Endothelial cell of umbilical vein (primary cell): ENCODE results near the gene OGFOD2. TPM values are rescaled to one million over a fixed set of nuclear protein-coding genes. Genes with fewer than 3 reads are reported as not detected.

Source experiments
- BruUV-seq: library from RNA; stranded (reverse); fragments of 400-500 nt; replicated peaks from 2 replicates; lab custom pipeline; 2021; lab: Mats Ljungman, UMichigan
- CTCF ChIA-PET: fragments of 300-600, 350-600 bp; sonication (Branson Sonifier 250); formaldehyde crosslinking; loops from one replicate; lab custom pipeline; 2021; ENCODE audit warnings: antibody characterized with exemption, inconsistent platforms; lab: Charles Lee
- POLR2A ChIA-PET: fragments of 300-600, 350-600 bp; sonication (Branson Sonifier 250); formaldehyde crosslinking; loops from one replicate; lab custom pipeline; 2021; ENCODE audit warnings: antibody characterized with exemption, inconsistent platforms; lab: Charles Lee
- DNase-seq: peaks from one replicate; pipeline ENCODE4 v3.0.0-alpha.2; 2011; ENCODE audit warnings: low read depth, low spot score
- FAIRE-seq: peaks from 2 replicates; lab custom pipeline; 2011; peaks lifted over from hg19 to GRCh38; lab: Jason Lieb, UNC
- H2AFZ ChIP-seq: 2 replicates; pipeline ENCODE4 v1.6.0; 2012; ENCODE audit warnings: low read depth, low read length, control low read depth, inconsistent platforms
- H3K27ac ChIP-seq: 2 replicates; pipeline ENCODE4 v1.5.1; 2011; ENCODE audit warnings: low read depth, mild to moderate bottlenecking, control low read depth, low read length, moderate library complexity; ENCODE audit not compliant: insufficient read depth
- H3K27me3 ChIP-seq, 2 experiments: 2 replicates each; pipeline versions ENCODE4 v1.6.0 to v1.6.1; 2011; ENCODE audit warnings: low read length in 2 of 2, mixed read lengths in 1 of 2; ENCODE audit not compliant: control insufficient read depth in 2 of 2, insufficient read depth in 2 of 2
- H3K36me3 ChIP-seq, 2 experiments: 2 replicates in 1 of 2; 3 replicates in 1 of 2; pipeline ENCODE4 v1.5.1; 2011; ENCODE audit warnings: low read length in 2 of 2, mild to moderate bottlenecking in 1 of 2, moderate library complexity in 1 of 2; ENCODE audit not compliant: control insufficient read depth in 2 of 2, insufficient read depth in 2 of 2; ENCODE audit errors: extremely low read depth in 1 of 2
- H3K4me1 ChIP-seq: 3 replicates; pipeline ENCODE4 v1.5.1; 2011; ENCODE audit warnings: mild to moderate bottlenecking, low read length; ENCODE audit not compliant: control insufficient read depth, insufficient read depth; ENCODE audit errors: extremely low read depth
- H3K4me2 ChIP-seq: 2 replicates; pipeline ENCODE4 v1.6.1; 2011; ENCODE audit warnings: low read length, control low read depth, mixed read lengths; ENCODE audit not compliant: insufficient read depth
- H3K4me3 ChIP-seq, 3 experiments: fragments of 200-600 bp in 1 of 3; sonication (generic), shearing (Covaris generic) in 1 of 3; replicated peaks in 1 of 3; 2 replicates each; pipeline ENCODE4 v1.5.1; 2011 to 2016; ENCODE audit warnings: control low read depth in 3 of 3, low read length in 3 of 3, mild to moderate bottlenecking in 2 of 3, inconsistent platforms in 1 of 3, low read depth in 1 of 3, moderate library complexity in 1 of 3; ENCODE audit not compliant: insufficient read depth in 1 of 3
- H3K79me2 ChIP-seq: 2 replicates; pipeline ENCODE4 v1.6.0; 2012; ENCODE audit warnings: low read length, inconsistent platforms; ENCODE audit not compliant: control insufficient read depth, insufficient read depth
- H3K9ac ChIP-seq: replicated peaks from 2 replicates; pipeline ENCODE3; 2011; ENCODE audit warnings: low read length, control low read depth; ENCODE audit not compliant: insufficient read depth; ENCODE audit errors: extremely low read depth
- H3K9me1 ChIP-seq: replicated peaks from 3 replicates; pipeline ENCODE4 v1.6.0; 2011; ENCODE audit warnings: mild to moderate bottlenecking, low read length; ENCODE audit not compliant: control insufficient read depth, insufficient read depth; ENCODE audit errors: extremely low read depth
- H3K9me3 ChIP-seq: replicated peaks from 2 replicates; pipeline ENCODE4 v1.5.1; 2012; ENCODE audit warnings: low read length, inconsistent platforms; ENCODE audit not compliant: control insufficient read depth, insufficient read depth
- H4K20me1 ChIP-seq: replicated peaks from 2 replicates; pipeline ENCODE3; 2011; ENCODE audit warnings: mild to moderate bottlenecking, low read length; ENCODE audit not compliant: control insufficient read depth, insufficient read depth; ENCODE audit errors: extremely low read depth
- EZH2 ChIP-seq: IDR thresholded peaks from 2 replicates; pipeline ENCODE4 v1.6.1; 2012; ENCODE audit warnings: borderline replicate concordance, low read depth, mild to moderate bottlenecking, moderate library complexity, low read length, inconsistent platforms; ENCODE audit not compliant: severe bottlenecking
- FOS ChIP-seq: IDR thresholded peaks from 2 replicates; pipeline ENCODE4 v1.6.1; 2011; ENCODE audit warnings: mild to moderate bottlenecking, low read length, moderate library complexity, borderline replicate concordance; ENCODE audit not compliant: insufficient read depth
- GATA2 ChIP-seq: IDR thresholded peaks from 2 replicates; pipeline ENCODE4 v1.7.0; 2011; ENCODE audit warnings: low read depth, mild to moderate bottlenecking, moderate library complexity, mixed read lengths, low read length; ENCODE audit not compliant: insufficient read length, insufficient read depth
- JUN ChIP-seq: IDR thresholded peaks from 2 replicates; pipeline ENCODE4 v1.6.1; 2011; ENCODE audit warnings: borderline replicate concordance, low read depth; ENCODE audit not compliant: insufficient read length, insufficient read depth
- MYC ChIP-seq: IDR thresholded peaks from one replicate; pipeline ENCODE4 v1.6.1; 2011; ENCODE audit warnings: mild to moderate bottlenecking, low read depth, low read length
- POLR2A ChIP-seq: IDR thresholded peaks from 2 replicates; pipeline ENCODE4 v1.6.1; 2012; ENCODE audit warnings: low read depth, mild to moderate bottlenecking, control low read depth, low read length
- POLR2AphosphoS5 ChIP-seq: IDR thresholded peaks from 2 replicates; pipeline ENCODE4 v1.6.1; 2012; ENCODE audit warnings: low read depth, mild to moderate bottlenecking, control low read depth, low read length, moderate library complexity; ENCODE audit not compliant: insufficient read depth
- dilution Hi-C: fragments of 300-500 bp; cut with MboI; formaldehyde crosslinking; loops from one replicate; pipeline ENCODE4 v1.15.0; 2019; ENCODE audit warnings: low sequenced_read_pairs; ENCODE audit not compliant: extremely low pct_ligation_motif_present
- intact Hi-C: fragments of 100-400 bp; cut with micrococcal nuclease; formaldehyde crosslinking; loops from one replicate; pipeline ENCODE4 v1.10.0; 2022
- polyA plus RNA-seq, 4 experiments: library from polyadenylated mRNA; depleted of rRNA in 3 of 4; stranded (reverse) in 3 of 4; unstranded in 1 of 4; fragments of >200 nt; gene quantifications; 2 replicates each; pipeline versions ENCODE4 v1.2.1 to v1.2.3, GENCODE V29; 2011 to 2012; ENCODE audit warnings: missing spikeins in 1 of 4
- total RNA-seq: library from RNA; stranded (reverse); gene quantifications from 2 replicates; pipeline ENCODE4 v1.2.3, GENCODE V29; 2021
- TF ChIP-seq, protein P1 (sequence below), 2 donors: IDR thresholded peaks; 1 replicate in 1 of 2; 2 replicates in 1 of 2; pipeline ENCODE4 v1.5.1; 2011; ENCODE audit warnings: low read length in 2 of 2, mild to moderate bottlenecking in 2 of 2, moderate library complexity in 2 of 2, control low read depth in 1 of 2, inconsistent platforms in 1 of 2, low read depth in 1 of 2; ENCODE audit not compliant: insufficient read depth in 1 of 2; ENCODE audit errors: extremely low read depth in 1 of 2
- TF ChIP-seq, protein P2 (sequence below): IDR thresholded peaks from 2 replicates; pipeline ENCODE4 v1.6.1; 2011; ENCODE audit not compliant: insufficient read depth, insufficient read length

The OGFOD2 gene
- total and polyA plus RNA-seq, 2 donors (not counting 3 experiments of a cell fraction or from before 2014, with no cell fraction given), result 16.8 to 24.1 TPM

DNA sequence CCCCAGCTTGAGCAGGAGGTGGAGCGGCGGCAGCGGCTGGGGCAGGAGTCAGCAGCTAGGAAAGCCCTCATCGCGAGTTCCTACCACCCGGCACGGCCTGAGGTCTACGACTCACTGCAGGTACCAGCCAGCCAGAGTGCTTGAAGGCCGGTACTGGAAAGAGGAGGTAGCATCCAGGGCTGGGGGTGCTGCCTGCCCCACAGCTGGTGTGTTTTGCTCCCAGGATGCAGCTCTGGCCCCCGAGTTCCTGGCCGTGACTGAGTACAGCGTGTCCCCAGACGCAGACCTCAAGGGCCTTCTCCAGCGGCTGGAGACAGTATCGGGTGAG lies 1.6 kb downstream of the OGFOD2 start:
- Histone ChIP-seq H3K36me3 (peaks cover 0 to 2% of the 10 kb centered on the region in 2 experiments), H3K4me1 (peaks cover 20% of the 10 kb centered on the region), H3K9ac (no peak overlapping the region), H4K20me1 (no peaks in the 10 kb centered on the region), H3K4me3 (no peak overlapping the region), H2AFZ (no peak overlapping the region), H3K4me2 (no peak overlapping the region), H3K9me3 (no peaks in the 10 kb centered on the region), H3K9me1 (no peaks in the 10 kb centered on the region), H3K79me2 (peaks cover 10% of the 10 kb centered on the region), H3K27me3 (no peaks in the 10 kb centered on the region), H3K27ac (no peak overlapping the region)
- FAIRE-seq (no peak), DNase-seq (no peak)
- ChIA-PET CTCF (interaction anchor here (3.9 kb wide), 1 partner anchor 262 kb away, joined by 24 read pairs; no protein-coding TSS in a partner anchor), POLR2A (no interaction called here)
- dilution Hi-C loops, result no loop called here
- no TSS peak for BruUV-seq
- TF ChIP-seq JUN (no peak), EZH2 (no peak), FOS (no peak), POLR2AphosphoS5 (no peak), POLR2A (no peak), GATA2 (no peak), MYC (no peak)
- TF ChIP-seq, protein P1, sequence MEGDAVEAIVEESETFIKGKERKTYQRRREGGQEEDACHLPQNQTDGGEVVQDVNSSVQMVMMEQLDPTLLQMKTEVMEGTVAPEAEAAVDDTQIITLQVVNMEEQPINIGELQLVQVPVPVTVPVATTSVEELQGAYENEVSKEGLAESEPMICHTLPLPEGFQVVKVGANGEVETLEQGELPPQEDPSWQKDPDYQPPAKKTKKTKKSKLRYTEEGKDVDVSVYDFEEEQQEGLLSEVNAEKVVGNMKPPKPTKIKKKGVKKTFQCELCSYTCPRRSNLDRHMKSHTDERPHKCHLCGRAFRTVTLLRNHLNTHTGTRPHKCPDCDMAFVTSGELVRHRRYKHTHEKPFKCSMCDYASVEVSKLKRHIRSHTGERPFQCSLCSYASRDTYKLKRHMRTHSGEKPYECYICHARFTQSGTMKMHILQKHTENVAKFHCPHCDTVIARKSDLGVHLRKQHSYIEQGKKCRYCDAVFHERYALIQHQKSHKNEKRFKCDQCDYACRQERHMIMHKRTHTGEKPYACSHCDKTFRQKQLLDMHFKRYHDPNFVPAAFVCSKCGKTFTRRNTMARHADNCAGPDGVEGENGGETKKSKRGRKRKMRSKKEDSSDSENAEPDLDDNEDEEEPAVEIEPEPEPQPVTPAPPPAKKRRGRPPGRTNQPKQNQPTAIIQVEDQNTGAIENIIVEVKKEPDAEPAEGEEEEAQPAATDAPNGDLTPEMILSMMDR (IDR thresholded peaks at IDR 0.05; ENCODE audit: extremely low read depth in 1 of 2, insufficient read depth in 1 of 2, low read depth in 1 of 2, low read length in 2 of 2), result no peak
- TF ChIP-seq, protein P2, sequence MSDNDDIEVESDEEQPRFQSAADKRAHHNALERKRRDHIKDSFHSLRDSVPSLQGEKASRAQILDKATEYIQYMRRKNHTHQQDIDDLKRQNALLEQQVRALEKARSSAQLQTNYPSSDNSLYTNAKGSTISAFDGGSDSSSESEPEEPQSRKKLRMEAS, result no peak
- intact Hi-C loops, result no loop called here
